Esophagus squamous epithelium (tissue), 4 donors: ENCODE data around the gene GIPC2.

Source experiments
- POLR2A ChIP-seq, 4 donors: fragments of 450-650 bp; IDR thresholded peaks; one replicate each; pipeline ENCODE4 v1.6.1; 2017; ENCODE audit warnings: antibody characterized with exemption in 4 of 4, mild to moderate bottlenecking in 4 of 4, moderate library complexity in 3 of 4
- TF ChIP-seq, protein P1 (sequence below), 6 experiments: fragments of 450-650 bp in 4 of 6; fragments of 200-600 bp in 2 of 6; sonication (generic) in 2 of 6; IDR thresholded peaks; one replicate each; pipeline ENCODE4 v1.5.1; 2016 to 2019; ENCODE audit warnings: antibody characterized with exemption in 6 of 6, mild to moderate bottlenecking in 4 of 6, moderate library complexity in 4 of 6

DNA sequence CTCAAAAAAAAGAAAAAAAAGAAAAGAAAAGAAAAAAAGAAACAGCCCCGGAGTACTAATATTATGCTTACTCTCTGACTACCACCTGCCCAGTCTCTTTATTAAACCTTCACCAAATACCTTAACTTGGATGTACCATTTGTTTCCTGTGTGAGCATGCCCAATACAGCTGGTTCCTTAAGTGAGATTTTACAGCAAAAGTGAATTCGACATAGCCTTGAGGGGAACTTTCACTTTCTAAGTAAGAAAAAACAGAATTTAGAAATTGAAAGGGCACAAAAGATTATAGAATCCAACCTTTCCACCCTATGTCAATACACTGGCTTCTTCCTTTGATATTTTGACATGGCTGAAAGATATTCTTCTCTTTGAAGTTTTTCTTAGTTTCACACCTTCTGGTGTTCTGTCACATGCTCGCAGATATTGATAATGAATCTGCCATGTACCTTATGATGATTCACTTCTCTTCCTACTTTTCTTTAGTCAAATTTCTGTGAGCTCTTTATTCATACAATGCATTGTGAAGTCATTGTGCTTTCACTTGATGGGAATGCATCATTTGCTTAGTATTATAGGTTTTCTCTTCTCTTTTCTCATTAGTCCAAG lies 5.2 kb upstream of the GIPC2 start:
- TF ChIP-seq, protein P1, sequence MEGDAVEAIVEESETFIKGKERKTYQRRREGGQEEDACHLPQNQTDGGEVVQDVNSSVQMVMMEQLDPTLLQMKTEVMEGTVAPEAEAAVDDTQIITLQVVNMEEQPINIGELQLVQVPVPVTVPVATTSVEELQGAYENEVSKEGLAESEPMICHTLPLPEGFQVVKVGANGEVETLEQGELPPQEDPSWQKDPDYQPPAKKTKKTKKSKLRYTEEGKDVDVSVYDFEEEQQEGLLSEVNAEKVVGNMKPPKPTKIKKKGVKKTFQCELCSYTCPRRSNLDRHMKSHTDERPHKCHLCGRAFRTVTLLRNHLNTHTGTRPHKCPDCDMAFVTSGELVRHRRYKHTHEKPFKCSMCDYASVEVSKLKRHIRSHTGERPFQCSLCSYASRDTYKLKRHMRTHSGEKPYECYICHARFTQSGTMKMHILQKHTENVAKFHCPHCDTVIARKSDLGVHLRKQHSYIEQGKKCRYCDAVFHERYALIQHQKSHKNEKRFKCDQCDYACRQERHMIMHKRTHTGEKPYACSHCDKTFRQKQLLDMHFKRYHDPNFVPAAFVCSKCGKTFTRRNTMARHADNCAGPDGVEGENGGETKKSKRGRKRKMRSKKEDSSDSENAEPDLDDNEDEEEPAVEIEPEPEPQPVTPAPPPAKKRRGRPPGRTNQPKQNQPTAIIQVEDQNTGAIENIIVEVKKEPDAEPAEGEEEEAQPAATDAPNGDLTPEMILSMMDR (IDR thresholded peaks at IDR 0.05), result no peak
- TF ChIP-seq POLR2A (IDR thresholded peaks at IDR 0.05), result no peak
